NCI-H128 (cell line): ENCODE measurements around the gene DCTN2.

Experiments
- DNase-seq: peaks from one replicate; lab custom pipeline; 2025; ENCODE audit not compliant: unreplicated experiment; lab: John Stamatoyannopoulos, UW

The DCTN2 gene

DNA sequence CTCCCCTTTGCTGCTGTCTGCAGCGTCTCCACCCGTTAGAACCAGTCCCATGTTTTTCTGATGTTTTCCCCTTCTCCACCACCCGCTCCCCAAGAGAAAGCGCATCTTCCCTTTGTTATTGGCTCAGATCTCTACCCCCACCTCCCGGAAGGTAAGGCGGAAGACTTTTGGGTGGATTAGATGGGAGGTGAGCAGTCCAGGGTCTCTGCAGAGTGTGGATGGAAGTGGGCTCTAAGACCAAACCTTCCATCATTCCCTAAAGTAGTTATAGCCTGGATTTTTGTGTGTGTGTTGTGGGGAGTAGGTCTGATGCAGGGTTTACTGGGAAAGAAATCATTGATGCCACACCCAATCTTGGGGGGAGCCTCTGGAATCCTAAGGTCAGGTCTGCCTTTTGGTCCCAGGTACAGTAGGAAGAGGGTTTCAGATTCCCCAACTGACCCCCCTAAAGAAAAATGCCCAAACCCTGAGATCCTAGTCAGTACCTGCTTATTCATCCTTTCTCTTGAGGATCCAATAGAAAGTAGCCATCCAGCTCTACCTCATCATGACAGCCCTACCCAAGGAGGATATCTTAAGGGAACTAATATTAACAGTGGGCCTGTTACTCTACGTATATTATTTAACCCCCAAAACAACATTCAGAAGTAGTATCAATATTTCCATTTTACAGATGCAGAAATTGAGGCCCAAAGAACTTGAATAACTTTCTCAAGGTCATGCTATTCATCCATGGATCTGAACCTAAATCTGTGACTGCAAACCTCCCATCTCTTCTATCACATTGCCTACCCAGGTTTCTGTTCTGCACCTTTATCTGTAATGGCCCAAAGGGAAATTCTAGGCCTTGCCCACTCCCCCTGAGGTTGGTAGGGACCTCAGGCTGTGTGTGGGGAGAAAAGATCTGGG, 3.9 kb upstream of the DCTN2 start:
- DNase-seq = no peak

- DNase-seq = peak; percentile 57
These were observed 3.1 kb upstream of the DCTN2 start, which contains the start of gene KIF5A for GRCh38 chr12:57549909-57550640. Gene KIF5A (plus strand): TSS chr12:57550044. CDS start chr12:57550272, 228 bp downstream.

- no peak for DNase-seq
These were observed 2.4 kb upstream of the DCTN2 start for GRCh38 chr12:57549203-57549908.

DNA sequence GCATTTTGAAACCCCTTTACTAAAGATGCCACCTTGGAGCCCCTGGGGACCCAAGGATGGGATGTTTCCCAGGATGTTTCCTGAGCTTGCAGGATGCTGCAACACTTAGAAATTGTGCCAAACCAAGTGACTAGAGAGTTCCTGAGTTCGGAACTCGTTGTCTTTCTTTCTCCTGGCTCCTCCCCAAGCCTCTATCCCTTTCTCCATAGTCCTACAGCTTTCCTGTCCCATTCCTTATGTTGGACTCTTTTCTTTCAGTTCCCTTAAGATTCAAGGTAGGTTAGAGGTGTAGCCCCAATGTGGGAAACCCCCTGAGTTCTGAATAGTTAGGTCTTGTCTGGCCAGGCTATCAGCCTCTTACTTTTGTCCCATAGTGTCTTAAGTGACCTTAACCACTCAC, 1.5 kb upstream of the DCTN2 start:
- DNase-seq = no peak

- no peak for DNase-seq
These were observed 972 bp upstream of the DCTN2 start for GRCh38 chr12:57548013-57548315.

- DNase-seq = no peak
These were observed 458 bp upstream of the DCTN2 start for GRCh38 chr12:57547288-57548012.

DNA sequence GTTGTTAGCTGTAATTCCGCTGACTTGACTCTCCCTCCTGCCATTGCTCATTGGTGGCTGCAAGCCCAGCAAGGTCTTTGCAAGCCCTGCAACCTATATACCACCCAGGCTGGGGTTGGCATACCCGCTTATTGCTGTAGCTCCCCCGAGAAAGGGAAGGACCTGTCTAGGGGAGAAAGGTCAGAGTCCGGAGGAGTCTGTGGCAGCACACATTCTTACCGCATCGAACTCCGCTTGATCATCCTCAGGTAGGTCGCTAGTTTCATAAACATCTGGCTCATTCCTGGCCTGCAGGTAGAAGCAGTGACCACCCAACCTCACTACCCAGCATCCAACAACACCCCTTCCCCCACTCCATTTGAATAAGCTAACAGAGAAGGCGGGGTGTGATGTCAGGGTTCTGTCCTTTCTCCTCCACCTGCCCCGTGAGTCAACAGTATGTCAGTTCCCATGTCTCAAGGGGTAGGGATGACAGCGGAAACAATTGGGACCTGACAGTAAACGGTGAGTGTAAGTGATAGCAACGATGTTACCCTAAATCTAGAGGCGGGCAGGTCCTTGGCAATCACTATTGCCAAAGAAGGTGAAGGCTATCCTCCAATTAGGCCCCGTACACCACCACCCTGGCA, 1.1 kb downstream of the DCTN2 start:
- DNase-seq = no peak

DNA sequence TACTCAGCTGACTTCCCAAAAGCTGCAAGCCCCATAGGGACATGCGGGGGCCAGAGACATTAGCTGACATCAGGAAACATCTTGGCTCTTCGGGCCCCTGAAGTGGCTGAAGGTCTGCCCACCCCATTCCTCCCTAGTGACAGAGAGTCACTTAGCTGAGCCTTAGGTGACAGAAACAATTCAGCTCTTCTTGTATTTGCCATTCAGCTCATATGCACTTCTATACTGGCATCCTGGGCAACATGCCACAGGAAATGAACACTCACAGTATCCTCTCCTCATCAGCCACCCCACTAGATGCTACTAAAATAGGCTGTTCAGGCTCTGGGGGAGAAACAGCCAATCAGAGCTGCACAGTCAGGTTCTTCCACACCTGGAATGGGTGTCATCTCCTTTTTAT, 3.4 kb downstream of the DCTN2 start:
- DNase-seq = no peak

DNA sequence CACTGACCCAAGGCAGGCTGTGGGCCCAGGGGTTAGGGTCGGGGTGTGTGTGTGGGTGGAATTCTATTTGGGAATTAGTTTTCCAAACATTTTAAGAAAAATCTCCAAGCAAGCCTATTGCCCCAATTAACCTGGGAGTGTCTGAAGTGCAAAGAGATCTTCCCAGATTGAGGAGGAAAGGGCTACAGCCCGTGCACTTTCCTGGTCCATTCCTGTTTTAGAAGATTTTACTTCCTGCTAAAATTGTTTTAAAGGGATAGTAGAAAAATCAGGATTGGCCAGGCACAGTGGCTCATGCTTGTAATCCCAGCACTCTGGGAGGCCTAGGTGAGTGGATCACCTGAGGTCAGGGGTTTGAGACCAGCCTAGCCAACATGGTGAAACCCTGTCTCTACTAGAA, 5.3 kb downstream of the DCTN2 start:
- DNase-seq = no peak

- no peak for DNase-seq
These were observed 6.0 kb downstream of the DCTN2 start for GRCh38 chr12:57541001-57541400.

DNA sequence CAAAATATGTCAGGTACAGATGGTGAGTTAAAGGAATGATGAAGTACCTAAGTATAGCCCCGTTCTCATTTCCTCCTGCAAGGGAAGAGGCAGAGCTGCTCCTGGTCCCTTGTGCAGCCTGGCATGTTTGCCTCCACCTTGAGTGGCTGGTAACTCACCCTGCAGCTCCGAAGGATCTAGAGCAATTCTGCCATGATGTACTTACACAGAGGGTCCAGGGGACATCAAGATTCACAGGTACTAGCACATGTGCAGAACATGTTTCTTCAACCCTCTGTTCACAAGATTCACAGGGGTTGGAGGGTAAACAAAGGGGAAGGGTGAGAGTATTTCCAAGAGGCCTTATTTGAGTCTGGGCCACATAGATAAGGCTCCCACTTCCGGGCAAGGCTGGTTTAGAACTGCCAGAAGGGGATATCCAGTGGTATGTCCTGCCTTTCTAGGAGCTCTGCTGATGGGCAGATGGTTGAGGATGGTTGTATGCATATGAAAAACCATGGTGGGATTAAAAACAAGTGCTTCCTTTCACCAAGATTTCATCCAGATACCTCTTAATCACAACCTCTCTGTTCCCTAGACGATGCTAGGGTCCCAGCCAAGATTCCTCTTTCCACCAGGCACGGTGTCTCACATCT, 7.7 kb downstream of the DCTN2 start:
- no peak for DNase-seq

GRCh38 chr12:57536597-57536942, 10.4 kb downstream of the DCTN2 start:
- no peak for DNase-seq

- no peak for DNase-seq
These were observed 11.0 kb downstream of the DCTN2 start for GRCh38 chr12:57535764-57536596.

GRCh38 chr12:57534991-57535543, 11.9 kb downstream of the DCTN2 start:
- DNase-seq = no peak

GRCh38 chr12:57534250-57534649, 12.7 kb downstream of the DCTN2 start:
- DNase-seq = no peak

GRCh38 chr12:57533108-57533507, 13.9 kb downstream of the DCTN2 start:
- DNase-seq = no peak

DNA sequence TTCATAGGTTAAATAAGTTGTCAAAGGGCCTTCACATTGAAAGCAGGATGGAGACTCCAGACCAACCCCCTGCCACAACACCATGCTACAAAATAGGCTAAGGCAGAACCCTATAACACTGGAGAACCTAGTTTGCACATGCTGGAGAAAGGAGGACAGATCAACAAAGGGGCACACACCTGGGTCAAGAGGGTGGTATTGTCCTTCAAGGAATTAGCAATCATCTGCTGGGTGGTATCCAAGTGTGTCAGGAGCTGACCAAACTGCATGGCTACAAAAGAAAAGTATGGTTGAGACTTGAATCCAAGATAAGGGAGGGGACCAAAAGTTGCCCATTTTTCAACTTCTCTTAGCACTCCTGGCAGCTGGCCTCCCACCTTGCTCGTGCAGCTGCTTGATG, 15.2 kb downstream of the DCTN2 start:
- DNase-seq = no peak

DNA sequence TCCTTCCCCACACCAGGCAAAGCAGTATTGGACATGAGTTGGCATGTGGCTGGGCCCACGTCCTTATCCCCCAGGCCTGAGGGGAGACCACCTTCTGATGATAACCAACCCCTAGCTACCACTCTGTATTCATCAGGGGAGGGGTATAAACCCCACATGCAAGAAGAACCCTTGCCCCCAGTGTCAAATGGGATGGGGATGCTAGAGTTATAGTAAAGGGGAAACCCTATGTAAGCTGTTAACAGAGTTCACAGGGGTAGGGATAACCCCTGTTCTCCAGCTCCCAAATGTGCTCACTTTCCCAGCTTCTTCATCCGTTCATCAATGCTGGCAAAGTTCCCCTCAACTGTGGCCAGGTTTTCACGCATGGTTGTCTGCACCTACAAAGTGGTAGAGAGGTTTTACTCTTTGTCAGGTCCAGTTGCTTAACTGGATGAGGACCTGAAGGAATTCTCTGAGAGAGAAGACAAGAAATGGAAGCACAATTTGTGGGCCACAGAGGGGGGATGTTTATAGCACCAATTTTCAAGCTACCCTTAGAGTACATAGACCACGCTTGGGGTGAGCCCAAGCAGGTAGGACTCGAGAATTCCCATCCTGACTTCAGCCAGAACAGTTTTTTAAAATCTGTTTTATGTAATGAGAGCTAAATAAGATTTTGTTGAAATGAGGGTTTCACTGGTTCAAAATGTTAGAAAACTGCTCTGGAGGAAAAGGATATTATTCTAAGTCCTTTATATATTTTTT, 16.4 kb downstream of the DCTN2 start:
- DNase-seq = no peak
